HCT116 (cell line): ENCODE measurements around the gene NANOS2. TPM values are rescaled to one million over a fixed set of nuclear protein-coding genes. Genes with fewer than 3 reads are reported as not detected.

Source experiments
- ATAC-seq: fragments of 200-7000 bp; cut with Tn5 transposase; 2 replicates; pipeline ENCODE4 v1.9.1; 2020; ENCODE audit warnings: mild to moderate bottlenecking, moderate library complexity
- BruUV-seq: library from RNA; stranded (reverse); fragments of 400-500 nt; replicated peaks from 2 replicates; lab custom pipeline; 2021; lab: Mats Ljungman, UMichigan
- CTCF ChIA-PET: fragments of 300-600 bp; sonication (Branson Sonifier 250); formaldehyde crosslinking; loops from one replicate; lab custom pipeline; 2021; ENCODE audit warnings: antibody characterized with exemption; lab: Charles Lee
- POLR2A ChIA-PET: fragments of 300-600, 350-600 bp; sonication (Branson Sonifier 250); formaldehyde crosslinking; loops from one replicate; lab custom pipeline; 2021; ENCODE audit warnings: antibody characterized with exemption; lab: Charles Lee
- RAD21 ChIA-PET, 2 experiments: fragments of 300-600 bp; sonication (Branson Sonifier 250); formaldehyde crosslinking; loops; one replicate each; lab custom pipeline; 2023; ENCODE audit warnings: low total read pairs in 2 of 2; ENCODE audit not compliant: uncharacterized antibody in 2 of 2, unreplicated experiment in 2 of 2, low non-redundant PET in 1 of 2; lab: Charles Lee
- DNase-seq: peaks from one replicate; pipeline ENCODE4 v3.0.0-alpha.2; 2010; ENCODE audit warnings: low read depth, low spot score
- H2AFZ ChIP-seq: fragments of 200-600 bp; shearing (Covaris generic), sonication (generic); 2 replicates; pipeline ENCODE4 v1.6.1; 2017; ENCODE audit warnings: low read depth, mixed run types, mixed read lengths, antibody characterized with exemption, low read length; ENCODE audit not compliant: poor library complexity, severe bottlenecking
- H3K27ac ChIP-seq: 2 replicates; pipeline ENCODE4 v1.5.1; 2012; ENCODE audit warnings: low read depth, low read length
- H3K27me3 ChIP-seq: fragments of 200-600 bp; sonication (generic); 2 replicates; pipeline ENCODE4 v1.6.1; 2016; ENCODE audit warnings: mixed run types, low read length, mixed read lengths; ENCODE audit not compliant: insufficient read depth
- H3K36me3 ChIP-seq, 2 experiments: fragments of 200-500 bp in 1 of 2; fragments of 200-600 bp in 1 of 2; sonication (Bioruptor generic) in 1 of 2; sonication (generic) in 1 of 2; 2 replicates each; pipeline versions ENCODE4 v1.5.1 to v1.6.1; 2014 to 2016; ENCODE audit warnings: low read length in 2 of 2, inconsistent platforms in 1 of 2, mixed read lengths in 1 of 2, mixed run types in 1 of 2; ENCODE audit not compliant: insufficient read depth in 2 of 2, control insufficient read depth in 1 of 2
- H3K4me1 ChIP-seq, 2 experiments: fragments of 200-600 bp in 1 of 2; sonication (generic) in 1 of 2; 2 replicates each; pipeline versions ENCODE4 v1.5.1 to v1.6.1; 2012 to 2017; ENCODE audit warnings: low read length in 2 of 2, inconsistent platforms in 1 of 2, mild to moderate bottlenecking in 1 of 2, mixed read lengths in 1 of 2, mixed run types in 1 of 2, moderate library complexity in 1 of 2; ENCODE audit not compliant: insufficient read depth in 2 of 2, control insufficient read depth in 1 of 2
- H3K4me2 ChIP-seq: fragments of 200-600 bp; sonication (generic); 2 replicates; pipeline ENCODE4 v1.6.1; 2017; ENCODE audit warnings: mixed run types, low read length, mixed read lengths
- H3K4me3 ChIP-seq, 2 experiments: fragments of 200-600 bp in 1 of 2; sonication (generic) in 1 of 2; replicated peaks in 1 of 2; 2 replicates each; pipeline ENCODE4 v1.5.1; 2011 to 2016; ENCODE audit warnings: low read length in 2 of 2, control low read depth in 1 of 2, low read depth in 1 of 2, mild to moderate bottlenecking in 1 of 2, mixed read lengths in 1 of 2, mixed run types in 1 of 2
- H3K79me2 ChIP-seq: fragments of 200-600 bp; sonication (generic); 2 replicates; pipeline ENCODE4 v1.6.1; 2017; ENCODE audit warnings: mild to moderate bottlenecking, mixed run types, low read length, moderate library complexity, mixed read lengths; ENCODE audit not compliant: insufficient read depth
- H3K9ac ChIP-seq: fragments of 200-600 bp; sonication (generic); 2 replicates; pipeline ENCODE4 v1.6.1; 2016; ENCODE audit warnings: low read length, mixed read lengths
- H3K9me2 ChIP-seq: fragments of 200-600 bp; sonication (generic), shearing (Covaris generic); 2 replicates; pipeline ENCODE4 v1.6.1; 2017; ENCODE audit warnings: mixed run types, mild to moderate bottlenecking, moderate library complexity; ENCODE audit not compliant: insufficient read depth
- H3K9me3 ChIP-seq, 2 experiments: fragments of 200-500 bp in 1 of 2; fragments of 200-600 bp in 1 of 2; sonication (Bioruptor generic) in 1 of 2; sonication (generic) in 1 of 2; 2 replicates each; pipeline ENCODE4 v1.6.1; 2014 to 2017; ENCODE audit warnings: low read length in 2 of 2, mixed read lengths in 2 of 2, inconsistent platforms in 1 of 2, low read depth in 1 of 2, mild to moderate bottlenecking in 1 of 2, mixed run types in 1 of 2, moderate library complexity in 1 of 2; ENCODE audit not compliant: control insufficient read depth in 1 of 2, insufficient read depth in 1 of 2
- H4K20me1 ChIP-seq: fragments of 200-600 bp; sonication (generic), shearing (Covaris generic); 2 replicates; pipeline ENCODE4 v1.6.1; 2017; ENCODE audit warnings: mixed run types, mild to moderate bottlenecking, moderate library complexity; ENCODE audit not compliant: insufficient read depth
- ATF3 ChIP-seq: IDR thresholded peaks from 2 replicates; pipeline ENCODE4 v1.6.1; 2012
- CBX3 ChIP-seq: IDR thresholded peaks from 2 replicates; pipeline ENCODE4 v1.6.1; 2012; ENCODE audit warnings: low read depth
- EGR1 ChIP-seq: IDR thresholded peaks from 2 replicates; pipeline ENCODE4 v1.6.1; 2012; ENCODE audit warnings: low read depth
- EZH2 ChIP-seq: fragments of 200-600 bp; sonication (generic); IDR thresholded peaks from 2 replicates; pipeline ENCODE4 v1.6.1; 2017; ENCODE audit warnings: antibody characterized with exemption, mixed run types
- EZH2phosphoT487 ChIP-seq: fragments of 200-600 bp; IDR thresholded peaks from 2 replicates; pipeline ENCODE4 v1.6.1; 2018; ENCODE audit warnings: antibody characterized with exemption, borderline replicate concordance
- FOSL1 ChIP-seq: IDR thresholded peaks from 2 replicates; pipeline ENCODE4 v1.6.1; 2012; ENCODE audit warnings: low read depth
- JUND ChIP-seq: IDR thresholded peaks from 2 replicates; pipeline ENCODE4 v1.6.1; 2012
- POLR2A ChIP-seq: IDR thresholded peaks from 2 replicates; pipeline ENCODE4 v1.7.0; 2011; ENCODE audit warnings: borderline replicate concordance; ENCODE audit not compliant: insufficient read depth, insufficient read length; ENCODE audit errors: extremely low read depth
- POLR2AphosphoS5 ChIP-seq: IDR thresholded peaks from 2 replicates; pipeline ENCODE4 v1.6.1; 2011; ENCODE audit warnings: mild to moderate bottlenecking, low read depth, low read length, moderate library complexity
- RAD21 ChIP-seq: IDR thresholded peaks from 2 replicates; pipeline ENCODE4 v1.6.1; 2012; ENCODE audit warnings: low read depth, mild to moderate bottlenecking
- REST ChIP-seq: IDR thresholded peaks from 2 replicates; pipeline ENCODE4 v1.6.1; 2012; ENCODE audit warnings: low read depth
- SIN3A ChIP-seq: IDR thresholded peaks from 2 replicates; pipeline ENCODE4 v1.6.1; 2012; ENCODE audit warnings: low read depth
- SP1 ChIP-seq: IDR thresholded peaks from 2 replicates; pipeline ENCODE4 v1.6.1; 2012; ENCODE audit warnings: low read depth
- SRF ChIP-seq: IDR thresholded peaks from 2 replicates; pipeline ENCODE4 v1.6.1; 2012; ENCODE audit warnings: low read depth
- TCF7L2 ChIP-seq: IDR thresholded peaks from 2 replicates; pipeline ENCODE4 v1.7.0; 2011; ENCODE audit warnings: borderline replicate concordance, inconsistent platforms; ENCODE audit not compliant: insufficient read depth, insufficient read length; ENCODE audit errors: extremely low read depth
- ZNF274 ChIP-seq: fragments of 200-500 bp; sonication (Bioruptor generic); IDR thresholded peaks from 2 replicates; pipeline ENCODE4 v1.6.1; 2014; ENCODE audit warnings: mild to moderate bottlenecking, low read depth, low read length, inconsistent platforms
- intact Hi-C: fragments of 100-400 bp; cut with micrococcal nuclease; formaldehyde crosslinking; loops from 2 replicates; pipeline ENCODE4 v1.10.0; 2022
- total RNA-seq: library from RNA; stranded (reverse); gene quantifications from one replicate; pipeline ENCODE4 v1.2.1, GENCODE V29; 2021; ENCODE audit not compliant: unreplicated experiment
- TF ChIP-seq, protein P1 (sequence below), 3 experiments: fragments of 200-600 bp in 1 of 3; sonication (generic) in 1 of 3; IDR thresholded peaks in 2 of 3; conservative IDR thresholded peaks in 1 of 3; 2 replicates each; pipeline ENCODE4 v1.5.1; 2012 to 2017; ENCODE audit warnings: low read depth in 2 of 3, low read length in 2 of 3, antibody characterized with exemption in 1 of 3, borderline replicate concordance in 1 of 3, control low read depth in 1 of 3, mild to moderate bottlenecking in 1 of 3, mixed read lengths in 1 of 3, mixed run types in 1 of 3, moderate library complexity in 1 of 3; ENCODE audit not compliant: insufficient read depth in 1 of 3
- TF ChIP-seq, protein P2 (sequence below): IDR thresholded peaks from 2 replicates; pipeline ENCODE4 v1.6.1; 2012

NANOS2 gene
- total RNA-seq, 1 experiment from 2014 or later = not detected

GRCh38 chr19:45865269-45865948 is 49.2 kb downstream of the NANOS2 start:
- DNase-seq (no peak), ATAC-seq (no peak)
- BruUV-seq = no TSS peak
- H3K9ac ChIP-seq = no peak overlapping the region
- peaks cover 25% of the 10 kb centered on the region for H3K79me2 ChIP-seq
- H3K4me1 ChIP-seq = peaks cover 11 to 35% of the 10 kb centered on the region in 2 experiments
- ChIA-PET RAD21 (no interaction called here), POLR2A (interaction anchor here (2.6 to 2.9 kb wide), 2 partner anchors 16 to 21 kb away, joined by 13 to 24 read pairs; partner anchors contain the start of gene IRF2BP1), CTCF (interaction anchor here (1.2 to 3.6 kb wide), 4 partner anchors 16 to 164 kb away, joined by 3 to 45 read pairs (median 16); partner anchors contain the start of gene IRF2BP1)
- intact Hi-C loops = no loop called here
- no peaks in the 10 kb centered on the region for H4K20me1 ChIP-seq
- no peaks in the 10 kb centered on the region for H3K9me2 ChIP-seq
- H3K9me3 ChIP-seq = no peaks in the 10 kb centered on the region
- H3K4me2 ChIP-seq = peak overlapping the region; percentile 81
- no peak overlapping the region for H3K27ac ChIP-seq
- H2AFZ ChIP-seq = no peak overlapping the region
- TF ChIP-seq SRF (no peak), SP1 (no peak), ATF3 (no peak), TCF7L2 (no peak), SIN3A (no peak), EGR1 (no peak), CBX3 (no peak), ZNF274 (no peak), POLR2AphosphoS5 (no peak), EZH2 (no peak), REST (no peak), JUND (no peak), FOSL1 (no peak), EZH2phosphoT487 (no peak), POLR2A (no peak), RAD21 (no peak)
- TF ChIP-seq, protein P1, sequence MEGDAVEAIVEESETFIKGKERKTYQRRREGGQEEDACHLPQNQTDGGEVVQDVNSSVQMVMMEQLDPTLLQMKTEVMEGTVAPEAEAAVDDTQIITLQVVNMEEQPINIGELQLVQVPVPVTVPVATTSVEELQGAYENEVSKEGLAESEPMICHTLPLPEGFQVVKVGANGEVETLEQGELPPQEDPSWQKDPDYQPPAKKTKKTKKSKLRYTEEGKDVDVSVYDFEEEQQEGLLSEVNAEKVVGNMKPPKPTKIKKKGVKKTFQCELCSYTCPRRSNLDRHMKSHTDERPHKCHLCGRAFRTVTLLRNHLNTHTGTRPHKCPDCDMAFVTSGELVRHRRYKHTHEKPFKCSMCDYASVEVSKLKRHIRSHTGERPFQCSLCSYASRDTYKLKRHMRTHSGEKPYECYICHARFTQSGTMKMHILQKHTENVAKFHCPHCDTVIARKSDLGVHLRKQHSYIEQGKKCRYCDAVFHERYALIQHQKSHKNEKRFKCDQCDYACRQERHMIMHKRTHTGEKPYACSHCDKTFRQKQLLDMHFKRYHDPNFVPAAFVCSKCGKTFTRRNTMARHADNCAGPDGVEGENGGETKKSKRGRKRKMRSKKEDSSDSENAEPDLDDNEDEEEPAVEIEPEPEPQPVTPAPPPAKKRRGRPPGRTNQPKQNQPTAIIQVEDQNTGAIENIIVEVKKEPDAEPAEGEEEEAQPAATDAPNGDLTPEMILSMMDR (IDR thresholded peaks at IDR 0.05 in 2 of 3, conservative IDR thresholded peaks at IDR 0.05 in 1 of 3; ENCODE audit: borderline replicate concordance in 1 of 3, insufficient read depth in 1 of 3, low read depth in 2 of 3, low read length in 2 of 3) = no peak
- TF ChIP-seq, protein P2, sequence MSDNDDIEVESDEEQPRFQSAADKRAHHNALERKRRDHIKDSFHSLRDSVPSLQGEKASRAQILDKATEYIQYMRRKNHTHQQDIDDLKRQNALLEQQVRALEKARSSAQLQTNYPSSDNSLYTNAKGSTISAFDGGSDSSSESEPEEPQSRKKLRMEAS = no peak
- H3K4me3 ChIP-seq = no peak overlapping the region; a peak in 1 of 4 replicates
- no peaks in the 10 kb centered on the region for H3K27me3 ChIP-seq
- peaks cover 2 to 3% of the 10 kb centered on the region in 2 experiments; a peak in 1 of 4 replicates for H3K36me3 ChIP-seq
